ENCODE data around the gene TJP1.
A peak's percentile ranks its signal among the peaks of the same experiment; 100 is the strongest.
"Not testable (repeated sequence)": the region's sequence is repeated elsewhere in the genome, so short reads cannot be mapped to it uniquely, and the experiment has no call there.

Gene TJP1

DNA sequence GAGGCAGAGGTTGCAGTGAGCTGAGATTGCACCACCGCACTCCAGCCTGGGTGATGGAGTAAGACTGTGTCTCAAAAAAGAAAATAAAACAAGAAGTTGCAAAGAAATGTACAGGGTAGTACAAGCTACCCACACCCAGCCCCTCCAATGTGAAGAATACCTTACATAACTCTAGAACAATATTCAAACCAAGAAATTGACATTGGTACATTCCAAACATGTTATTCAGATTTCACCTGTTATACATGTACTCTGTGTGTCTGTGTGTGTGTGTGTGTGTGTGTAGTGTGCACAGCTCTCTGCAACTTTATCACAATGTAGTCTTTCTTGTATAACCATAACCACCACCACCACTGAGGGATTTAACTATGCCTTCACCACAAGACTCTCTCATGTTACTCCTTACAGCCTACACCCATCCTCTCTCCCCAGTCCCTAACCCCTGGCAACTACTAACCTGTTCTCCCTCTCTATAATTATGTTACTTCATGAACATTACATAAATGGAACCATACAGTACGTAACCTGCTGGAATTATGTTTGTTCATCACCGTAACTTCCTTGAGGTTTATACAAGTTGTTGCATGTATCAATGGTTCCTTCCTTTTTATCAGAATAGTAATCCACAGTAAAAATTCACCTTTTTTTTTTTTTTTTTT, 16.2 kb upstream of the TJP1 start:
- no peak for DNase-seq (ENCODE audit: low read depth)

DNA sequence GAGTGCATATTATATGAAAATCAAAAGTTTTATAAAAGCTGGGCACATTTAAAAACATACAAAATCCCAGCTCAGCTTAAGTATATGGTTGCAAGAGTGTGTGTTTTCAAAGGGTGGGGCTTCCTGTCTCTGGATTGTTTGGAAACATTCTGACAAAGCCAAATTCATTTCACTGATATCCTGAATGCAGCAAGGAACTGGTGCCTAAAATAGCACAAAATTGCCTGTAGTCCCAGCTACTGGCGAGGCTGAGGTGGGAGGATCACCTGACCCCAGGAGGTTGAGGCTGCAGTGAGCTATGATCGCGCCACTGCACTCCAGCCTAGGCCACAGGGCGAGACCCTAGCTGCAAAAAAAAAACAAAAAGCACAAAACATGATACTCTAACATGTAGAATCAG, 13.0 kb upstream of the TJP1 start:
- DNase-seq (ENCODE audit: low read depth), result no peak

DNA sequence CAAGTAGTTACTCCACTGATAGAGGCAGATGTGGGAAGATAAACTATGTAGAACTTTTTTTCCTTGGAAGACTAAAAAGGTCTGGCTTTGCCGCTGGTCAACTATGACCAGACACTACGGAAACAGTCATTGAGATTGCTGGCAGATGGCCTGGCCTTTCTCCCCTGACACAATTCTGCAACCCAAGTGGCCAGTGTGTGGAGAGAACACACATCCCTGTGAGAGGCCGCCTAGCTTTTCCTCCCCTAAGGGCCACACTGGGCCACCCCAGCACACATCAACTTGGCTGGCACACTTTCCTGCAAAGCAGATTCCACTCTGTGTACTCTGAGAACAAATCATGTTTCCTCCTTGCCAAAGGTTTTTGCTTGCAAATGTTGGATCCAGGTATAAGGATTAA, 10.4 kb upstream of the TJP1 start:
- no peak for DNase-seq (ENCODE audit: low read depth)

DNA sequence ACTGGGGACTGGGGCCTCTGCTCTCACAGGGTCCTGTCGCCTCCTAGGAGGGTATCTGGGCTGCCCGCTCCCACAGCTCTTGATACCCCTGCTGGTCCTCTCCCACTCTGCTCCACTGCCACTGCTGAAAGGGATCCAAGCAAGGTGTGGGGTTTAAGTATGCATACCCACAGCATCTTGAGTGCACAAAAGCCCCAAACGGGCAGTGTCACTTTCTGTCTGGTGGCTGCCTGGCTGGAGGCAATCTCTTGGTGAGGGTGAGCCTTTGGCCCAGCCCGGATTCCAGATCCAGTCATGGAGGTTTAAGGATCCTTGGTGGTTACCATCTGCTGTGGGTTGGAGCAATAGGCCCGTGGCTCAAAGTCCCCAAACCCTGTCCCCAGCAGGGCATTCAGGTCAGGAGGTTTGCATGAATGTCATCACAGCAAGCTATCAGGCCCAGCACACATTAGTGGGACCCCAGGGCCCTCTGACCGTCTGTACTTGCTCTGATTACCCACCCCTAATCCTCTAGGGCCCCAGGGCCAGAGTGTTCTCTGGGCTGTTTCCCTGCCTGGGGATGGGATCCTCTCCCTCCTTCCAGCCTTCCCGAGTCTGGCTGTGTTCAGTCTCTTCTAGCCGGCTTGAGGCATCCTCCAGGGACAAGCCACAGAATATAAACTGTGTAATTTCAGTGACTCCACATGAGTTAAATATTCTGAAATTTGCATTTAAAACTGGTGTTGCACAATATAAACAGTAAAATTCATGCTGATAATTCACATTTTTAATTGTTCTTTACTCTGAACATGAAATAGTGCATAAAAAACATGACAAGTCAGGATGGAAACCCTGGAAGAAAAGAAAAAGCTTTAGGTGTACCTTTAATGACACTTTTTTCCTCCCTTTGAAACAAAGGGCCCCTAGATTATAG, 4.9 kb upstream of the TJP1 start:
- no peak for DNase-seq (ENCODE audit: low read depth)

DNA sequence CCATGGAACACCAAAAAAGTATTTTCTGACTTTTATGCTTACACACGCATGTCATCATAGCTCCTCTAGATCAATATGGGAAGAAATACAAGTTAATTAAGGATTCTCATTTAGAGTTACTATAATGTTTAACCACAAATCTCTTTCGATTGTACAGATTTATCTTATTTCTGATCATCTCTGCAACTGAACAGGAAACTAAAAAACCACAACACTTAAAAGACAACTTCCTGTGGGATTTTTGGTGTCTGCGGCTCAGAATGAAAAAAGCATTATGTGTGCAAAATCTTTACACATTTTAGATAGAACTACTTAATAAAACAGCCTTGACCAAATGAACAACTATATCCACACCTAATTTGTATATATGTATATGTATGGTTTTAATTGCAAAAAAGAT, 3.0 kb upstream of the TJP1 start:
- DNase-seq (ENCODE audit: low read depth), result no peak

DNA sequence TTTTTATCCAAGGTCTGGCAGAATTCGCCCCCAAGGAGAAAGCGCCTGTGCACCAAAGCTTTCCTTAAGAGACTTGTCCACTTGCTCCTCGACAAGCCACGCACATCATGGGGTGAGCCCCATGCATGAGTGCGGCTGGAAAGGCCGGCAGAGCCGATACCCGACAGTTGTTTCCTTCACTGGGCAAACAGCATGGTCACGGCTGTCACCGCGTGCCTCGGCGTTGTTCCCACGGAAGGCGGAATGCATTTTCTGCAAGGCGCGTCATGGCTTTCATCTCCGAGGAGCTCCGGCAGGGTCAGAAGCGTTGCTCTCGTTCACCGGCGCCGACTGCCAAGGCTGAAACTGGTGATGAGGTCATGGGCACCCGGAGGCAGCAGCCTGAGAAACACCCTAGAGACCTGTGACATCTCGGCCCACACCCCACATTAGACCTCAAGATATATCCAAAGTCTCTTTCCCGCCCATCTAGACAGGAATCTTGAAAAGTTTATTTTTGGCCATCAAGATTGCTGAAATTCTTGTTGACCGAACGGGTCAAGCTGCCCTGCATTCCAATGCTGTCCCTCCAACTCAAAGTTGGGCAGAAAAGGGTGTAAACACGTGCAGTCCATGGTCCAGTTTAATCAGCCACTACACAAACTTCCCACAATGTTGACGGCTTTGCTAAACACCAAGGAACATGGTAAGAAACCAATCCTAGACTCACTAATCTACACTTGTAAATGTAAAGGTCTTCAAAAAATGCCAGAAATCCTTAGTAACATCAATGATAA, 604 bp upstream of the TJP1 start:
- DNase-seq (ENCODE audit: low read depth), result peak; percentile 59

DNA sequence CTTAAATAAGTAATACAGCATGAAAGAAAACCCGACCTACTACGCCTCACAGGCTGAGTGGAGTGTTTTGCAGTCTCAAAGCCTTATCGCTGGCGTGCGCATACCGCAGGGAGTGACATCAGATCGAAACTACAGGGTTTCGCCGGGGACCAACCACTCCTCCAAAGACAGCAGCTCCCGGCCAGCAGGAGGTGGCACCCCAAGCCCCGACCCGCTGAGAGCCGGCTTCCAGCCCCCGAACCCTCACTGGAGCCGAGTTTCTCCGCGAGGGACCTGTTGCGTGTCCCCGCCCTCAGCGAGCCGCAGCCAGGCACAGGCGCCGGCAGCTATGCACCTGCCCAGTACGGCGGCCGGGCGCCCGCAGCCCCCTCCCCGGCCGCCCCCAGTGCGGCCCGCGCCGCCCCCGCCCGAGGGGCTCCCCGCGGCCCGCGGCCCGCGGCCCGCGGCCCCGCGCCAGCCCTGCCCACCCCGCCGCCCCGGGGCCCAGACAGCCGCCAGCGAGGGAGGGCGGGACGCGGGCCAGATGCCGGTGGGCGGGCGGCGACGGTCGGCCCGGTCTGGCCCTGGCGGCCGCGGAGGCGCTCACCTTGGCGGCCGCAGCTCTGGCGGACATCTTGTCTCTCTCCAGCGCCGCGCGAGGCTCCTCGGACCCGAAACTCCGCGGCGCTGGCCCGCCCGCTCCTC, 710 bp downstream of the TJP1 start:
- peak; percentile 77 for DNase-seq (ENCODE audit: low read depth)

DNA sequence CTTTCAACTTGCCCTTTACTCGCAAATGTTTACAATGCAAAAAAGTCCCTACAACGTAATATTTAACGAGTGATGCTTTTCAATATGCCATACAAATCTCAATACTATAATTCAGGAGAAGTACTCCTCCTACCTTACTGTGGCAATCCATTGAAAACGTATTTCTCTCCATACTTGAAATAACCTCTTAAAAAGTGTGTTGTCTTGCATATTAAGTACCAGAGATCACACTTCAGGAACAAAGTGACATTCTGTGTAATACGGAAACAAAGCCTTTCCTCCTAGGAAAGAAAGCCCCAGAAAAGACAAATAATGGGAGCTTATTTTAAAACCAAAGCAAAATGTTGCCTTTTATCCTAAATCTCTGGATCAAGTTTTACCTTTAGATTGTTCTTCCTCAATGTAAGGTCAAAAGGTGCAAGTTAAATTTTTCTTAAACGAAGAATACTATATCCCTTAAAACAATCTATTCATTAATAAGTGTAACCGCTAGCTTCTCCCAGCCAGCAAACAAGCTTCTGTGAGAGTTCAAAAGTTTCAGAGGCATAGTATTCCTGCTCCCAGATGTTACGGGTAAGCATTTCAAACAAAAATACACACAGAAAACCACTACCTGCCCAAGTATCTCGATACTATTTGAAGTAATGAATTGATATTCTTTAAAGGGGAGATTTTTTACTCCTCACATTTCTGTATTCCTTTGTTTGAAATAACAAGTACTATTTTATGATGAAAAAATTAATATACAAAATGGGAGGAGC, 1.7 kb downstream of the TJP1 start:
- no peak for DNase-seq (ENCODE audit: low read depth)

DNA sequence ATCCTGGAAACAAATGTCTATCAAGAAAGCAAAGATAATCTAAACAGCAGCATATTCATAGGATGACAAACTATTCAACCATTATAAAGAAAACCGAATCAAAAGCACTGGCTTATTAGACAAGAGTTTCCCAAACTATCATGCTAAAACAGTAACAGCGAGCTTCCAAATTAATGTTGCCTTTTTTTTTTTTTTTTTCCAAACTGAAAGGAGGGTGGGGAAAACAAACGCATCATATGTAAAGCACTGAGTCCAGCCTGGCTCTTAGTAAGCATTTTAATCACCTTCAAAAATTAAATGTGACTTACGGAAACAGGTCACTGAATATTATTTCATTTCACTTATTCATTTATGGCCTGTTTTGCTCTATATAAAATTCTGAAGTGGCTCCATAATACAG, 2.3 kb downstream of the TJP1 start:
- no peak for DNase-seq (ENCODE audit: low read depth)

DNA sequence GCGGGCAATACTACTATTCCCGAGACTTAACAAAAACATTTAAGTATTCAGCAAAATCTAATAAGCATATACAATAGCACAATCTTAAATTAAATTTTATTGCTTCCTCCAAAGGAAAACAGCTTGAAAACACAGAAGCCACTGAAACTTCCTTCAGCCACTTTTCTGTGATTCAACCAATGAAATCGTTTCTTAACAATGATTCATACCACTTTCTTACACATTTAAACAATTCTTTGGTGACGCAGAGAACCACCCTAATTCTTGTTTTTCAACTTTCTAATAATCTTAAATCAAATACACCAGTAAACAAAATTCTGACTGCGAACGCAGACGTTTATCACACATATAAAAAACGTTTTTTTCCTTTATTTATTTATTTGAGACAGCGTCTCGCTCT, 4.1 kb downstream of the TJP1 start:
- no peak for DNase-seq (ENCODE audit: low read depth)

DNA sequence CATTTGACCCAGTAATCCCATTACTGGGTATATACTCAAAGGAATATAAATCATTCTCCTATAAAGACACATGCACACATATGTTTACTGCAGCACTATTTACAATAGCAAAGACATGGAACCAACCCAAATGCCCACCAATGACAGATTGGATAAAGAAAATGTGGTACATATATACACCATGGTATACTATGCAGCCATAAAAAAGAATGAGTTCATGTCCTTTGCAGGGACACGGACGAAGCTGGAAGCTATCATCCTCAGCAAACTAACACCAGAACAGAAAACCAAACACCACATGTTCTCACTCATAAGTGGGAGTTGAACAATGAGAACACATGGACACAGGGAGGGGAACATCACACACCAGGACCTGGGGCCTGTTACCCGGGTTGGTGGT, 4.8 kb downstream of the TJP1 start:
- not testable (repeated sequence) for DNase-seq (ENCODE audit: low read depth)

DNA sequence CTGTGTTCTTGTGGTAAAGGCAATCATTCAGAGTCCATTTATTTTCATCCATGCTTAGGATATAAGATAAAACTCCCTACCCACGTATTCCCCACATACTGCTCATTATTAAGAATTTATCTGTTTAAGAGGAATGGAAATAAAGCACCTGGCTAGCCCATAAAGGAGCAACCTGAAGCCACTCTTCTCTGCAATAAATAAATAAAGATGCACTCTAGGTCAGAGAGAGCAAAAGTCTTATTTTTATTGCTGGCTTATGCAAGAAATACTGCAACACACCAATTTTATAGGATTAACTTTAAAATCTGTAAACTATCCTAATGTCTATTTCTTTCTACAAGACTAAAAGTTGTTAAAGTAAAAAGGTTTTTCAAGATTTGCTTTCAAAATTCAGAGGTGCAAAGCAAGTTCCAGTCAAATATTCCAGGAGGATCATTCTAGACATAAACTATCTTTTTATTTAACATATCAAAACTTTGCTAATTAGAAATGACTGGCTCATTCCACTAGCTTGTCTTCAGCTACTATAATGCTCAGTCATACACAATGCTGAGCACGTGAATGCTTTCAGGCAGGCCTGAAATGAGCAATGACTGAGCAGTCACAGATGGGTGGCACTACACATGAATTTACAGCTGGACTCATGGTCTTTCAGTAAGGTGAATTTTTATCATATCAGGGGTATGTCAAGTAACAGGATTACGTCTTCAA, 7.1 kb downstream of the TJP1 start:
- no peak for DNase-seq (ENCODE audit: low read depth)

DNA sequence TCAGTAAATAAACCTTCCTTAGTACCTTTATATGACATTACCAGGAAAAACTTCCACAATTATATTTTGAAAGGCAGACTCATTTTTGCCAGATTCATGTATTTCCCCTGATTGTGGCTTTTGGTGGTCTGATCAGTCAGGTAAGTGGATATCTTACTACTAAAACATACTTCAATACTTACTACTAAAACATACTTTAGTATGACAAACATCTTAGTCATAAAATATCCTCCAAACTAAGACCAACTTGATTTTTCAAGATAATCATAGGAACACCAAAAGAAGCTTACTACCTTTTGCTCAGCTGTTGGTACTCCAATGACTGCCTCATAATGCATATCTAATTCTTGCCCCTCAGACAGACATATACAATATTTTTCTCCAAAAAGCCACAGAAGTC, 9.3 kb downstream of the TJP1 start:
- DNase-seq (ENCODE audit: low read depth), result no peak

DNA sequence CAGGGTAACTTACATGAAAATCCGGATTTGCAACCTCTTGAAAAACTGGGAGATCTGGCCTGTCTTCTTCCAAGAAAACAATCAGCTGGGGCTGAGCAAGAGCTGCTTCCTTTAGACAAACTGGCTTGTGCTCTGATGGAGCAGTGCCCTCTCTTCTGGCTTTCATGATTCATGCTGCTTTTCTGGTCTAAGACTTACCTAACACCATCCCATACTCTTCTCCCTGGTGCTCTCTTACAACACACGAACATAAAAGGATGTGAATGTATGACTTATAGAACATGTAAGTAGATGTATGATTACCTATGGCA, 9.9 kb downstream of the TJP1 start:
- no peak for DNase-seq (ENCODE audit: low read depth)

DNA sequence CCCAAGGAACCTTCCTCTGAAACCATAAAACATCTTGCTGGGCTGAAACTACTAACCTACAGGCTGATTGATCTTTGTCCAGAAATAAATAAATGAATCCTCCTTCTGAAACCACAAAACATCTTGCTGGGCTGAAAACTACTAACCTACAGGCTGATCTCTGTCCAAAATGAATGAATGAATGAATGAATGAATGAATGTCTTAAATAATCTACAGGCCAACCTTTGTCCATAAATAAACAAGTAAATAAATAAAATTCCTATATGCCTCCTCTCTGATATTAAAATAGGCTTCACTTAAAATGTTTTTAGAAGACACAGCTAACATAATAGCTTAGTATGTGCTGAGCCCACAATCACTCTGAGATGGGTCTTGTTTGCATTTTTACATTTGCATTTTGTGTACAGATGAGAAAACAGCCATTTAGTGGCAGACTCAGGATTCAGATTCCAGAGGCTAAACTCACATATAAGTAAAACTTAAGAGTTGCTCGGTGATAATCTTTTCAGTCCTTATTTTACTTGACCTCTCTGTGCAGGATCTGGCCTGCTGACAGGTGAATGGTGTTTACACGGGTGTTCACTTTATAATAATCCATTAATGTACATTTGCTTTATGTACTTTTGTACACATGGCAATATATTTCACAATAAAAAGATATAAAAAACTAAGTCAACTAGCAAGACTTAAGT, 10.4 kb downstream of the TJP1 start:
- no peak for DNase-seq (ENCODE audit: low read depth)

DNA sequence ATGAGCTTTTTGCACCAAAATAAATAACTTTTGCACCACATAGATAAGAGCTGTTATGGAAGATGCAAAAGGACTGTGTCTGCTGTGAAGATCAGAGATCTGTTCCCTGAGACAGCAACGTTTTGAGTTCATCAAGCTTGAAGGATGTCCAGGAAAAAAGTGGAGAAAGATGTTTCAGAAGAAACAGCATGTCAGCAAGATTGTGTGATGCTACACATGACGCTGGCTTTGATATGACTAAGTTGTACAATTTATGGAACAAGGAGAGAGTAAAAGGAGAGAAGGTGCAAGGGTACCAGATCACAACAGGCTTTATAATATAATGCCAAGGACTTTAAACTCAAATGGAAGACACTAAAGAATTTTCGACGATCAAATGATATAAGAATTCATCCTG, 16.6 kb downstream of the TJP1 start:
- DNase-seq (ENCODE audit: low read depth), result no peak

DNA sequence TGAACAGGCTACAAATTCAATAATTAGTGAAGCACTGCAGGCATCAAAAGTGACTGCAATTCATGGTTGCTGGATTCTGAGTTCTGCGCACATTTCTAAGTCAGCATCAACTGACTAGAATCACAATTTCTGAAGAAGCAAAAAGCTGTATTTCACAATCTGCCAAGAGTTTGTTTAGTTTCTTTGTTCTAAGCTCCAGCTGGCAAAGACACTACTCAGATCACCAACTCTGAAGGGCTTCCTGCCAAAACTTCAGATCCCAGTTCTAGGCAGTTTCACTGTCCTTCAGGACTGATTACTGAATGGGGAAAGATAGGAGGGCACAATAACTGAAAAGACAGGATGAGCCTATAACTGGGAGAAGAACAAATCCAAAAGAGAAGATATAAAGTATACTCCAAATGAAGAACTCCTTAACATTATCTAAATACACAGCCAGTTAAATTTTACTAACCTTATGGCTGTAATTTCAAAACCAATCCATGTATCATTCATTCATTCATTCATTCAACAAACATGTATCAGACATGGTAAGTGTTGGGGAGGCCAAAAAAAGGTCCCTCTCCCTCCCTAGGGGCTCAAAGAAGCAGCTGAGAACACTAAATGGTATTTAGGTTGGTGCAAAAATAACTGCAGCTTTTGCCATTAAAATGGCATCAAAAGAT, 17.1 kb downstream of the TJP1 start:
- DNase-seq (ENCODE audit: low read depth), result no peak

DNA sequence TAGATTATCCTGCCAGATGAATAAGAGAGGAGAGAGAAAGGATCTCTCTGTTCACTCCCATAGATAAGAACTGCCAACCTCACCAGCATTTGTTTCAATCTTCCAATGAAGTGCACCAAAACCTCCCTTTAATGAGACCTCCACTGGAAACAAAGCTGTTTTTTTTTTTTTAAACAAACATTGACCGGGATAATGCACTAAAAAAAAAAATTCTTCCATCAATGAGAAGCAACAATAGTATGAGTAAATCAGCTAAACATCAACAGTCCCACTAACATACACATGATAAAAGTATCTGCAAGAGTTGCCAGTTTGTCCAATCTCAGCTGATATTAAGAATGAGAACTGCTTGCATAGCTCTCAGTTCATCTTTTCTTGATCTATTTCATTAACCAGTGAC, 19.9 kb downstream of the TJP1 start:
- no peak for DNase-seq (ENCODE audit: low read depth)

DNA sequence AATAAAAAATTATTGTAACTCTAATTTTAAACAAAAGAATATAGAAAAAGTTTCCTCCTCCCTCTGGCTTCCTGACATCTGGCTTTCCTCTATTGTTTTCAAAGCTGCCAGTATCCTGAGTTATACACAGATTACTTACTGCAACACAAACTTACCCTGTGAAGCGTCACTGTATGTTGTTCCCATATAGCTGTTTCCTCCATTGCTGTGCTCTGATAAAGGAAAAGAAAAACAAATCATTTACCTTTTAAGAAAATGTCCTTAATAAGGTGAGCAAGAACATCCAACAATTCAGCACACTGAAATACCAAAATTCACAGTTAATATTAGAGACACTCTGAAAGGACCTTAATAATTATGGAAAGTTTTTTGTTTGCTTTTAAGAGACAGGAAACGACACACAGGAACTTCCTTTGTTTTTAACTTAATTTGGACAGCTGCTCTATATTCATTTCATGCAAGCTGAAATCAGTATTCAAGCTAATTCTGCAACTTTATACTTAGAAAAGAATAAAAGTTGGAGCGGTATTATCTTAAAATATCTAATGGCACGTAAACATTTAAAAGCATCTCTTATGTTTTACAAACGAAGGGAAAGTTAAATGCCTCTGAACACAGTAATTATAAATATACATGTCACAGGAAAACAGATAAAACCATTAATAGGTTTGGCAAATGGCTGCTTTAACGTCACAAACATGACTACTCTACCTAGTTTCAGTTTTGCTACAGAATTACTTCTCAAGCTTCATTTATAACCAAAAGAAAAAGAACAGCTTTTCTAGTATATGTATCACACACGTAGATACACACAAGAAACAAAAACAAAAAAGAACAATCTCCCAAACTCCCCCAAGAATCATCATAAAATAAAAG, 21.5 kb downstream of the TJP1 start:
- DNase-seq (ENCODE audit: low read depth), result no peak

All from HS-27A (cell line).